HTERT RPE-1 (cell line): ENCODE results near the gene NPL.

Source experiments
- in situ Hi-C: fragments of 300-500 bp; cut with MboI; formaldehyde crosslinking; loops from 4 replicates; pipeline ENCODE4 v1.14.3; 2020; ENCODE audit warnings: low sequenced_read_pairs

The NPL gene

DNA sequence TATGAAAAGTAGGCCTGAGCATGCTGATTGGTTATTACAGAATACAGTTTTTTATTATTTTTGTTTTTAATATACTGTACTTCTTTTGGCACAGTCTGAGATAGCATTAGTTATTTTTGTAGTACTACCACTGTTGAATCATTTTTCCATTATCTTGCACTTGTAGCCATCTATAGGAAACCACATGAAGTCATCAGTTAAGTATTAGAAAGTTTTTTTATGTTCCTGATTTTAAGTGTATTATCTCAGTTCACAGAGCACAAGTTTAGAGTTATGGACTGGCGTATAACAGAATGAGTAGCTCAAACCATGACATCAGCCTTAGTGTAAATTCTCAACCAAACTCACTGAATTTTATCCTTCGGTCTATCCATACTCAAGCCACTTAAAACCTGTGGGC, 72.4 kb downstream of the NPL start:
- in situ Hi-C loops, result no loop called here

DNA sequence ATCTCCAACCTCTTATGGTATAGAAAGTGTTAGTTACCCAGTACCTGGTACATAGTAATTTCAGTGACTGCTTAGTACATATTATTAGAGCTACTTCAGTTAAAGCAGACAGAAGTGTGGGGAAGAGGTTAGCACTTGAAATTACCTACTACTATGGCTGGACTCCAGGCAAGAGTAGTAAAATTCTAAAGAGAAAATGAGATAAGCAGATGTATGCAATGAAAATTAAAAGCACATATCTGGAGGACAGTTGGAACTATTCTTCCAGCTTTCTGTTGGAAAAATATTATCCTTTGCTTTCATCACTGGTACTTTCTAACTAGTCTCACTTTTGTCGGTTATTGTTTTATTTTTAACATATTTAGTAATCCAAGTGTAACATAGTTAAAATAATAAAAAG, 73.3 kb downstream of the NPL start:
- in situ Hi-C loops, result no loop called here

DNA sequence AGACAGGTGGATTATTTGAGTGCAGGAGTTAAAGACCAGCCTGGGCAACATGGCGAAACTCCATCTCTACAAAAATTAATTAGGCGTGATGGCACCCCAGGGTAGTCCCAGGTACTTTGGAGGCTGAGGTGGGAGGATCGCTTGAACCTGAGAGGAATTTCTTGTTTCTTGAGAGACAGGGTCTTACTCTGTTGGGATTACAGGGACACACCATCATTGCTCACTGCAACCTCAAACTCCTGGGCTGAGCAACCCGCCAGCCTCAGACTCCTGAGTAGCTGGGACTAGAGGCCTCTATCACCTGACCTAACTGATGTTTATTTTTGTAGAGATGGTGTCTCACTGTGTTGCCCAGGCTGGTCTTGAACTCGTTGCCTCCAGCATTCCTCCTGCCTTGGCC, 74.4 kb downstream of the NPL start:
- in situ Hi-C loops, result no loop called here

- in situ Hi-C loops, result no loop called here
Measured at GRCh38 chr1:182867861-182868260, 78.3 kb downstream of the NPL start.

- in situ Hi-C loops, result no loop called here
Measured at GRCh38 chr1:182869241-182869666, 79.7 kb downstream of the NPL start.

DNA sequence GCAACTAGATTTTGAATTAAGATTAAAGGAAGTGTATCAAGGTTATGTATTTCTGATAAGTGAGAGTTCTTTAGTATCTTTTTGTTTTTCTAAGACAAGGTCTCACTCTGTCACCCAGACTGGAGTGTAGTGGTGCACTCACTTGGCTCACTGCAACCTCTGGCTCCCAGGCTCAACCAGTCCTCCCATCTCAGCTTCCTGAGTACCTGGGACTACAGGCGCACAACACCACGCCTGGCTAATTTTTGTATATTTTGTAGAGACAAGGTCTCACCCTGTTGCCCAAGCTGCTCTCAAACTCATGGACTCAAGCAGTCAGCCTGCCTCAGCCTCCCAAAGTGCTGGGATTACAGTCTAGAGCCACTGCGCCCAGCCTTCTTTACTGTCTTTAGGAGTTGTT, 83.3 kb downstream of the NPL start:
- in situ Hi-C loops, result no loop called here

DNA sequence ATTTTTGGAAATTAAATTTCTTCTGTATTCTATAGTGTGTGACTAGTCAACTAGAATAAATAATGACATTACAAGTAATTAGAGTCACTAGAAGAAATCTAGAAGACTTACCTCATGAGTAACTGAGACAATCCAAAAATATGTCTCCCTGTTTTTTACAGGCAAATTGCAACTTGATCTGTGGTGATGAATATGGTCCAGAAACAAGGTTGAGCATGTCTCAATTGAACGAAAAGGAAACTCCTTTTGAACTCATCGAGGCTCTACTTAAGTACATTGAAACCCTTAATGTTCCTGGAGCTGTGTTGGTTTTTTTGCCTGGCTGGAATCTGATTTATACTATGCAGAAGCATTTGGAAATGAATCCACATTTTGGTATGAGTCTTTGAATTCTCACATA, 86.3 kb downstream of the NPL start:
- in situ Hi-C loops, result no loop called here

DNA sequence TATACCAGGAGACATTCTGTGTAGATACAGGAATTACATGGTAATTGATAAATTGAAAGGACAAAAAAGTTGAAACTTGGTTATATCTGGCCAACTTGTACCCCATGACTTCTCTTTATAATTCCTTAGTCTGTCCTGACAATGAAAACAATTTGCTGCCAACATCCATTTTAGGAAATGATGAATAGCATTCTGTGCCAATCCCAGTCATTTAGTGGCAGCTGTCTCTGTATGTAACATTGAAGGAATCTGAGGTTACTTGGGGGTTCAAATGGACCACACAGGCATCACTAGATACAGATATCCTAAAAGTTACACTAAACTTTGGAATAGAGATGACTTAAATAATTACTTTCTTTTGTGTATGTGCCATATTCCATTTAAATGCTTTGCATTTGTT, 87.8 kb downstream of the NPL start:
- in situ Hi-C loops, result no loop called here

- in situ Hi-C loops, result no loop called here
Measured at GRCh38 chr1:182877842-182878241, 88.3 kb downstream of the NPL start.
